GM19438 (cell line): ENCODE measurements around the gene MN1.

Source experiments
- ATAC-seq: cut with Tn5 transposase; IDR thresholded peaks from one replicate; pipeline ENCODE4 v1.9.1; 2021; ENCODE audit warnings: low read depth; ENCODE audit not compliant: unreplicated experiment

The MN1 gene

DNA sequence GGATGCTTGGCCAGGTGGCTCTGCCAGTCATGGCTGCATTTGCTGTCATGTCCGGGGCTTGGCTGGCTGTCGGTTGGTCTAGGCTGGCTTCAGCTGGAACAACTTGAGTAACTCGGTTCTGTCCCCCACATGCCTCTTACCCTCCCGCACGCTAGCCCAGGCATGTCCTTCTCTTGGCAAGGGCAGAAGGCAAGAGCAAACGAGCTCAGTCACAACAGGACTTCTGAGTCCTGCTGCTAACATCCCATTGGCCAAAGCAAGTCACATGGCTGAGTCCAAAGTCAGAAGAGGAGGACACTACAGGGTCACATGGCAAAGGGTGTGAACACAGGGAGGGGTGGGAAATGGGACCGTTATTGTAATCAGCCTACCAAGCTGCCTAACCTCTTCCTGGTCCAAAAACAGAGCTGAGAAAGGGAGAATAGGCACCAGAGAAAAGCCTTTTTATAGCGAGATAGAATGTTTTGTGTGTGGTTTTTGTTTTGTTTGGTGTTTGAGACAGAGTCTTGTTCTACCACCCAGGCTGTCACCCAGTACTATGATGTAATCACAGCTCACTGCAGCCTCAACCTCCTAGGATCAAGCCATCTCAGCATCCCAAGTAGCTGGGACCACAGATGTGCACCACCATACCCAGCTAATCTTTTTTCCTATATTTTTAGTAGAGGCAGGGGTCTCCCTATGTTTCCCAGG, 81.9 kb downstream of the MN1 start:
- no peak for ATAC-seq

DNA sequence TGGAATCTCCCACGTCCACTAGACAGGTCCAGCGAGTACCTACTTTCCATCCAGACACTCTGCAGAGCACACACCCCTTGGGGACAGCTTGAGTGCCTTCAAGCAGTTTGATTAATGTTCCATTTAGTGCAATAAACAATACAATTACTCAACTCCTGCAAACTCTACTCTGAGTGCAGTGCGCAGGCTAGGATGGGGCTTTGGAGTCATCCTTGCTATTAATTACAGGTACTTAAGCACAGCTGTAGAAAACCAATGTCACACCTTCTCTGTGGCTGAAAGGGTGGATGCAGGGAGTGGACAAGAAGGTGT, 82.6 kb downstream of the MN1 start:
- ATAC-seq: no peak

DNA sequence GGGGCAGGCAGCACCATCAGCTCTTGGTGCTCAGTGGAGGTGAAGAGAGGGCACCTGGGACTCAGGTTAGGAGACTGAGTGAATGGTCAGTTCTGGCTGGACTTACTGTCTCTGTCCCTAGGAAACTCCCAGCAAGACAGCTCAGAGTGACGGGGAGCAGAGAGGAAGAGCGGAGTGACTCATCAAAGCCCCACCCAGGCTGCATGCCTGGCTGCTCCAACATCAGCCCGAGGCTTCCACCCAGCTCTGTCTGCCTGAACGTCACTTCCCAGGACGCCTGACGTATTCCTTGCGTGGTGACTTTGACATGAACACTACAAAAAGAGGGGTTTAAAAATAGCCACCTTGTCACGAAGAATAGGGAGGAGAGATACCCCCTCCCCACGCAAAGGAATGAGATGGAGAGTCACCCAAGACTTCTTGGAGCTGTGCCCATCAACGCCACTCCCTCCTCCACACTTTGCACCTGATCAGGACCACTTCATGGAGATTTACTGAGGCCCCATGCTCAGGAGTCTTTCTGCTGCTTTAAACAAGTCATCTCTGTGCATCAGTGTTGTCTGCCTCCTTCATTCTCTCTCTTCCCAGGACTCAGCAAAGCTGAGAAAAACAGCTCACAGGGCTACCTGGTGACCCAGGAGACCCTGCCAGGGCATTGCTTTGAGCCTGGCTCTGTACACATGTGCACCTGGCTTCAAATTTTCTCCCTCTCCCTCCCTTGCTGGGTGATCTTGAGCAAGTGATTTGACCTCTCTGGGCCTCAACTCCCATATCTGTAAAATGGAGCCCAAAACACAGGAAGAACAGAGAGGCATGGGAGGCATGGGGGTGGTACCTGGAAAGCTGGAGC, 83.1 kb downstream of the MN1 start:
- ATAC-seq: no peak

DNA sequence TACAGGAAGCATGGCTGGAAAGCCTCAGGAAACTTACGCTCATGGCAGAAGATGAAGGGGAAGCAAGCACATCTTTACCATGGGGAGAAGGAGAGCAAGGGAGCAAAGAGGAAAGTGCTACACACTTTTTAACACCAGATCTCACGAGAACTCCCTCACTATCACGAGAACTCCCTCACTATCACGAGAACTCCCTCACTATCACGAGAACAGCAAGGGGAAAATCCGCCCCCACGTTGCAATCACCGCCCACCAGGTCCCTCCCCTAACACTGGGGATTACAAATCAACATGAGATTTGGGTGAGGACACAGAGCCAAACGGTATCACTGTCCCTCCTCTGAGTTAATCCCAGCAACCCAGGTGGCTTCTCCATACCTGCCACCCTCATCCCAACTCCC, 84.5 kb downstream of the MN1 start:
- ATAC-seq: no peak

DNA sequence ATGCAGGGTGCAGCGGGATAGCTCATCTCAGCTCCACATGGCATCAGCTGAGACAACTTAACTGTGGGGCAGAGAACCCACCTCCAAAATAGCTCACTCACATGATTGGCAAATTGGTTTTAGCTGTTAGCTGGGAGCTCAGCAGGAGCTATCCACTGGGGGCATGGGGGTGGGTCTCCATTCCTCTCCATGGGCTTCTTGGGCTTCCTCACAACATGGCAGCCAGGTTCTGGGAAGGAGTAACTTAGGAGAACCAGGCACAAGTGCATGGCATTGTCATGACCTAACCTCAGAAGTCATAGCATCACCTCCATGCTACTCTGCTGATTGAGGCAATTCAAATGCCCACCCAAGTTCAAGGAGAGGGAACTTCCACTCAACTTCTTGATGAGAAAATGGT, 85.5 kb downstream of the MN1 start:
- no peak for ATAC-seq

DNA sequence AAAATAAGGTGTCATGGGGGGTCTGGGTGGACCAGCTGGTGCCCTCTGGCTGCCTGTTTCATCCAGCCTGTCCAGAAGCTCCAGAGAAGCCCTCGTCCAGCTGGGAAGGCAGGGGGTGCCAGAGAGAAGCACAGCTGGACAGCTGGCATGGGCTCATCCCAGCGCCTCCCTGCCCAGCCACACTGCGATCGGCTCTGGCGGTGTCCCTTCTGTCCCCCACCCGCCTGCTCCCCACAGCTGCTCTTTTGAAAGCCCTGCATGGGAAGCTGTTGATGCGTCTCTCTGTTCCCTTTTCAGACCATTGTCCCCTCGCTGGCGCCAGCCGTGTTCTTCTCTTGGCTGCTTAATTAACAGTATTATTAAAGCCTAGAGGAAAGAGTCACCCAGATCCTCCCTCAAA, 86.5 kb downstream of the MN1 start:
- no peak for ATAC-seq

DNA sequence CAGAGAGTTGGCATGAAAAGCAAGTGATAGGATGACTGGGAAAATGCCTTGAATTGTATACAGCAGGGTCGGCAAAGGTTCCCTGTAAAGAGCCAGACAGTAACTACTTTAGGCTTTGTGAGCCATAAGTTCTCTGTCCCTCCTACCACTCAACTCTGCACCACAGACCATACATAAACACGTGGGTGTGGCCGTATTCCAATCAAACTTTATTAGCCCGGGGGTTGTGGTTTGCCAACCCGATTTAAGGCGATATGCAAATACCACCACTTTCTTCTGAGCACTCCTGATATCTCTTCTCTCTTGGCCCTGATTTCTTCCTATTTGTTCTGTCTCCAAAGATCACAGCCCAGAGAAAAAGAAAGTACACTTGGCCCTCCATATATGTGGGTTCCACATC, 87.5 kb downstream of the MN1 start:
- ATAC-seq: no peak

DNA sequence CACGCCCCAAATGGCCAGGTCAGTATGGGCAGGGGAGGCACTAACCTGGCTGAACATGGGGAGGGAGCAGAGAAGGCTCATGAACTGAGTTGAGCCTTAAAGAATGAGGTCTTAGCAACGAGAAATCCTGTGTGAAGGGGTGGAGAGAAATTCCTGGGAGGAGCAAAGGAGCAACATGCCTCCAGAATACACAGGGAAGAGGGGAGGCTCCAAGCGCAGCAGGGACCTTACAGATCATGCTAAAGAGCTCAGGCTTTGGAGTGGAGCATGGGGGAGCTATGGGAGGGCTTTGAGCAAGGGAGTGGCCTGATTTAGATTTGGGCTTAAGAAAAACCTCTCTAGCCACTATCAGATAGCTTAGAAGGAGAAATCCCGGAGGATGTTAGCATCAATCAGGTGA, 88.1 kb downstream of the MN1 start:
- no peak for ATAC-seq

DNA sequence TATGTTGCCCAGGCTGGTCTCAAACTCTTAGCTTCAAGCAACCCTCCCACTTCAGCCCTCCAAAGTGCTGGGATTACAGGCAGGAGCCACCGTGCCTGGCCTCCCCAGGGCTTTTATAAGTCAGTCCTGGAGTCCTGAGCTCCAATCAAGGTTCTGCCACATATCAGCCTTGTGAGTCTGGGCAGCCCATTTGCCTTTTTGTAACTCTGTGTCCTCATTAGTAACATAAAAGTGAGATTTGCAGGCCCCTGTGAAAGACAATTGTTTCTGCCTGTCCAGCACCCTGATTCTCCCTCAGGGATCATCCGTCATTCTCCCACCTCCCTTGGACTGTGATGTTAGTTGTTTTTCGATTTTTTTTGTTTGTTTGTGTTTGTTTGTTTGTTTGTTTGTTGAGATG, 89.8 kb downstream of the MN1 start:
- no peak for ATAC-seq

DNA sequence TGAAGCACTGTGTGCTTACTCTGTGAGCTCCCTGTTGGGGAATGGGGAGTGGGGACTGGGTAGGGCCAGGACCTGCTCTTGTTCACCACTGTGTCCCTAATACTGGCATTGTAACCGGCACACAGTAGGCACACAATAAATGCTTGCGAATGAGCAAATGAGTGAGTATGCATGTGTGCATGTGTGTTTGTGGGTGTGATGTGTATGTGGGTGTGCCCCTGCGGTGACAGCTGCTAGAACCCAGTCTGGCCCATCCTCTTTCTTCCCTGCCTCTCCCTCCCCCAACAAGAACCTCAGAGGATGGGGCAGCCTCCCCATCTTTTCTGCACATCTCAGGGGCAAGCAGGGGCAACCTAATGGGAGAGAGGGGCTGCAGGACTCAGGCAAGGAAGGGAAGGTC, 90.5 kb downstream of the MN1 start:
- no peak for ATAC-seq

DNA sequence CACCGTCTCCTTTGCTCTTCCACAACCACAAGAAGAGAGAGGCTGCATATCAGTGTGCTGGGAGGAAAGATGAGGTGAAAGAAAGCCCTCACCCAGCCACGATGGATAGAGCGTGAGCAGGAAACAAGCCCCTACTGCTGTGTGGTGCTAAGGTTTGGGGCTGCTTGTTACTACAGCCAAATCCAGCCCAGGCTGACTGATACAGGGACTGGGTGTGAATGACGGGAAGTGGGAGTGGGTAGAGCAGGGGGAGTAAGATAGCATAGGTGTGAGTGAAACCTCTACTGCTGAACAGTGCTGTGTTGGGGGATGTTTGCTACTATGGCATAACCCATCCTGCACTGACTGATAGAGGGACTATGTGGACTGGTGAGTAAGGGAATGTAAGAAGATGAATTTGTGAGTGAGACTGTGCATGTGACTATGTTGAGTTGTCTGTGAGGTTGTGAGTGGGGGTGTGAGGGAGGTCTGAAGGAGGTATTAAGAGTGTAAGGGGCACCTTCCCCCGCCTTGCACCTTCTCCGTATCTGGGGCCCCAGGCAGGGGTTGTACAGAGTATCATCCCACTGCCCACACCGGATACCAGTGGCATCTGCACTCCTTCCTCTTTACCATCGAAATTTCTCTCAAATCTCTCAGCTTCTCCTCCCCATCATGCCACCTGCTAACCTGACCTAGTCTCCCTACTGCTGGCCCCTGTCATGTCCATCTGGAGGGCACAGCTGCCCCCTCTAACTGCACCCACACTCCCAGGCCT, 91.5 kb downstream of the MN1 start:
- no peak for ATAC-seq

DNA sequence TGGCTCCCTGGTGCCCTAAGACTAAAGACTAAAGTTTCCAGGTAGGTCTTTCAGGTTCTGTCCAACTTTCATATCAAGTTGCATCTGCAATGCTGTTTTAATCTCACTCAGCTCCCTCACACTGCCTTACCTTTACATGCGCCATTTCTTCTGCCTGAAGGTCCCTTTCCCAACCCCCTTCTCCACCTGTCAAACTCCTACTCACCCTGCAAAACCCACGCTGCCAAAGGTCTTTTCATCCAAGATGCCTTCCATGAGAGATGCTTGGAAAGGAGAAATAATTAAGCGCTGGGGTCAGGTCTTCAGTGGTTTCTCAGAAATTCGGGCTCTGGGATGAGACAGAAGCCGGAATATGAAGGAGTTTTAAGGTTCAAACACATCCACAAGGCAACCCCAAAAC, 95.1 kb downstream of the MN1 start:
- no peak for ATAC-seq

DNA sequence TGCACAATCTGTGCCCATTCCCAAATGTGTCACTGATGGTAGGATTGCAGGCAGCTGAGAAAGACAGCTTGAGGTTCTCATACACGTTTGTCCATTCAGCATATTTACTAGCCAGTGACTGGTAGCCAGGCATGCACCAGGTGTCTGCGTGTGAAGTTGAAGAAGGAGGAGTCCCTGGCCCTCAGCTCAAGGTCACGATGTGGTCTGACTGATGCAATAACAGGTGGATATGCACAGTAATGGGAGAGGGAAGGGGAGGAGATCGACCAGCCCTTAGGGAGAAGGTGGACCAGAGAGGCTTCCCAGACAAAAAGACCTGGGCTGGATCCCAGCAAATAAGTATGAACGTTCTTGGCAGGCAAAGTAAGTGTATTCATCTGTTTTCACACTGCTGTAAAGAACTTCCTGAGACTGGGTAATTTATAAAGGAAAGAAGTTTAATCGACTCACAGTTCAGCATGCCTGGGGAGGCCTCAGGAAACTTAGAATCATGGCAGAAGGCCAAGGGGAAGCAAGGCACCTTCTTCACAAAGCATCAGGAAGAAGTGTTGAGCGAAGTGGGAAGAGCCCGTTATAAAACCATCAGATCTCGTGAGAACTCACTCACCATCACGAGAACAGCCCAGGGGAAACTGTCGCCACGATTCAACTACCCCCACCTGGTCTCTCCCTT, 96.0 kb downstream of the MN1 start:
- no peak for ATAC-seq

DNA sequence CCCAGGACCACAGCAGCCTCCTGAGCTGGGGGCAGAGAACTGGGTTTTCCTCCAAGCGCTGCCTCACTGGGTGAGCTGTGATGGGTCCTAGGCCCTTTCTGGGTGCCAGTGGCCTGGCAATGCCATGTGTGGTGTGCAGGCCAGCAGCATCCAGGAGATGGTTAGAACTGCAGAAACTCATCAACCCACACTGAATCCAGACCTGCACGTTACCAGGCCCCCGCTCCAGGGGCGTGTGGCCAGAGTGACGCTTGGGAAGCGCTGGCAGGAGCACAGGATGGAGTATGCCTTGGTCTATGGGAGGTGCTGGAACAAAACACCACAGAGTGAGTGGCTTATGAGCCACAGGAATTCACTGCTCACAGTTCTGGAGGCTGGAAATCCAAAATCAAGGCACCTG, 97.0 kb downstream of the MN1 start:
- ATAC-seq: no peak

DNA sequence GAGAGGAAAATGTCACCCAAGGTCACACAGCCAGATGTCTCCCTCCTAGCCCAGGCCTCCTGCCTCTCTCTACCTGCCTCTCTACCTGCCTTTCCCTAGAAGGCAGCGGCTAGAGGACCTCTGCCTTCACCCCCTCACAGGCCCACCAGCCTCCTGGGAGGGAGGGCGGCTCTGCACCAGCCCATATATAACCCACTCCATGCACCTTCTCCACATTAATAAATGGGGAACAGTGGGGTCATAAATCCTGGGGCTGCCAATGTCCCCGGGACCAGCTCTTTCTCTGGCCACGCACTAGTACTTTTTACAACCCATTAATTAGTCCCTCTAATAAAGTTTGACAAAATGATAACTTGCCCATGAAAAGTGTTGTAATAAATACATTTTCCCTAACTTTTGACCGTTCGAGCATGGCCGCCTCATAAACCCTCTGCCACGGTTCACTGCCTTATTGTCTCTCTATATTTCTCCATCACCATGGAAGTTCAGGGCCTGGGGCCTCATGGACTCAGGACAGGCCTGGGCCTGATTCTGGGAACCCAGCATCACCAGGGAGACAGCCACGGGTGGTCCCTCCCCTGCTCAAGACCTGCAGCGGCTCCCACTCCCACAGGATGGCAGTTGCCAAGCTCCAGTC, 102.1 kb downstream of the MN1 start:
- no peak for ATAC-seq

DNA sequence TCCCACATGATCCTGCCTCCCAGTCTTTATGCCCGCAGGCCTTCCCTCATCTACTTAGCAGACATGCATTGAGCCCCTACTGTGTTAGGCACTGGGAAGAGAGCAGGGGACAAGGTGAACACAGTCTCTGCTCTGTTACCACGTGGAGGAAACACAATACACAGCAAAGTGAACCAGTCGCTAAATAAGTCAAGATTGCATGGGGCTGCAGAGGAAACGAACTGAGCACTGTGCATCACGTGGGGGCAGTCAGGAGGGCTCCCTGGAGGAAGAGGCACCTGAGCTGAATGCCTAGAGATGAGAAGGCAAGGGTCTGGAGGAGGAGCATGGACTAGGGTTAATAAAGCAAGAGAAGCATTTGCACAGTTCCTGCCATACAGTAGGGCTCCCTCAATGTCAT, 102.7 kb downstream of the MN1 start:
- ATAC-seq: no peak
